ENCODE data around the gene PIBF1. TPM values are rescaled to one million over a fixed set of nuclear protein-coding genes. Genes with fewer than 3 reads are reported as not detected.

Gene PIBF1
- total and polyA plus RNA-seq, 2 of the 4 experiments (the other 2 are of a cell fraction), result 5.1 to 13.3 TPM

DNA sequence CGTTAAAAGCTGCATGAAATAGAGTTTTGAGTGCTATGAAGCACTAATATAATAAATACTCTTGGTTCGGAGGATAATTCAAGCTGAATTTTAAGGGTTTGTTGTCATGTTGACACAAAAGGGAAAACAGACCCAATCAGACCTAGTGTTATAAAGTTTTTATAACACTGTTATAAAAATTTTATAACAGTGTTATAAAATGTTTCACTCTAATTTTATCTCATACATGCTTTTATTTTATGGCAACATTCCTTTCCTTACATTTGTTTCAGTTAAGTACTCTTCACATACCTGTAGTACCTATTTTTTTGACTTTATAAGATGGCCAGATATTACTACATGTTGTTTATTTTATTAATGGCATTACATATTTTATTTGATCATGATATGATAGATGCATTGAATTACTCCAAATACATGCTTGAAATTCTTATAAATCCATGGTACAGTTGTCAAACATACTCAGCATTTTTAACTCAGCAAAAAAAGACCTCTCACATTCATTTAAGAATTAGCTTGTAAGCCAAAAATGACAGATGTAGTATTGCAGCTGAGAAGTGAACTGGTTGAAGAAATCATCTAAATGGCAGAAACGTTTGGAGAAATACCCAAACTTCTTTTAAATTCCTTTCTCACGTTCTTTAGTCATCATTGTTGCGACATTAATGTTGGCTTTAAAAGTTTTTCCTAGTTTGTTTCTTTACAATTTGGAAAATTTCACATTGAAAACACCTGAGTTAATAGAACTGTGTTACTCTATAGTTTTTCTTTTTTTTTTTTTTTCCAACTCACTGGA, 104.5 kb downstream of the PIBF1 start:
- no peak overlapping the region for H2AK5ac ChIP-seq (ENCODE audit: low read depth, low read length)
- H3K23ac ChIP-seq (ENCODE audit: low read depth, low read length), result no peak overlapping the region
- no peak overlapping the region for H2BK120ac ChIP-seq (ENCODE audit: low read depth, low read length)
- no peaks in the 10 kb centered on the region for H3K9me3 ChIP-seq (ENCODE audit: control insufficient read depth, insufficient read depth, low read length)
- dilution Hi-C loops (cut with HindIII; ENCODE audit: low sequenced_read_pairs, unreplicated experiment) (no loop called here), in situ Hi-C loops (cut with MboI; ENCODE audit: low sequenced_read_pairs) (no loop called here), intact Hi-C loops (cut with micrococcal nuclease) (no loop called here)
- H3K9me1 ChIP-seq (ENCODE audit: insufficient read depth, low read length), result no peaks in the 10 kb centered on the region
- no peaks in the 10 kb centered on the region for H3K4me1 ChIP-seq (ENCODE audit: control insufficient read depth, insufficient read depth, low read length)
- H3K18ac ChIP-seq (ENCODE audit: low read depth, low read length), result no peak overlapping the region
- H3K56ac ChIP-seq (ENCODE audit: extremely low read depth, insufficient read depth, low read length), result no peak overlapping the region
- BruUV-seq (replicated peaks), result no TSS peak
- H2AK9ac ChIP-seq (replicated peaks; ENCODE audit: low read depth, low read length, poor library complexity), result no peak overlapping the region
- H3K27me3 ChIP-seq (ENCODE audit: control insufficient read depth, insufficient read depth, low read length), result no peaks in the 10 kb centered on the region
- H4K5ac ChIP-seq (ENCODE audit: low read depth, low read length), result no peak overlapping the region
- no peak overlapping the region for H2BK15ac ChIP-seq (ENCODE audit: low read depth, low read length)
- WGBS, 2 experiments (ENCODE audit: extremely low coverage in 2 of 2, insufficient read length in 1 of 2), result no CpG with 5 or more reads among the region's 5 CpGs
- DNase-seq (peak; percentile 30), ATAC-seq (ENCODE audit: low read depth) (no peak)
- no peak overlapping the region for H2BK20ac ChIP-seq (ENCODE audit: low read depth, low read length)
- no peak overlapping the region for H4K91ac ChIP-seq (ENCODE audit: insufficient read depth, low read depth, low read length)
- no peak overlapping the region for H2BK5ac ChIP-seq (ENCODE audit: low read depth, low read length, poor library complexity, severe bottlenecking)
- H3K27ac ChIP-seq (ENCODE audit: insufficient read depth, low read length), result no peak overlapping the region
- H3K36me3 ChIP-seq (ENCODE audit: control insufficient read depth, insufficient read depth, low read length), result no peaks in the 10 kb centered on the region
- no peak overlapping the region for H3K9ac ChIP-seq (ENCODE audit: low read depth, low read length)
- no peak overlapping the region for H3K4ac ChIP-seq (ENCODE audit: low read depth, low read length)
- no peaks in the 10 kb centered on the region; the same call in 1 of the 2 replicates for H4K20me1 ChIP-seq (ENCODE audit: insufficient read depth, low read length)
- TF ChIP-seq RAD21 (IDR thresholded peaks at IDR 0.05; ENCODE audit: low read length) (no peak), CEBPB (IDR thresholded peaks at IDR 0.05; ENCODE audit: low read depth, low read length) (peak; percentile 83), NFE2L2 (IDR thresholded peaks at IDR 0.05; ENCODE audit: low read depth, low read length) (no peak), CHD1 (IDR thresholded peaks at IDR 0.05; ENCODE audit: low read depth, low read length) (no peak)
- CTCF ChIA-PET, result no interaction called here
- H3K4me3 ChIP-seq (ENCODE audit: insufficient read depth, low read depth, low read length), result no peak overlapping the region
- no peak overlapping the region for H3K14ac ChIP-seq (replicated peaks; ENCODE audit: low read depth, low read length)
- H3K4me2 ChIP-seq (ENCODE audit: low read depth, low read length), result no peak overlapping the region
- no peak overlapping the region for H2AFZ ChIP-seq (replicated peaks; ENCODE audit: low read length, poor library complexity)
- POLR2A ChIA-PET (ENCODE audit: unreplicated experiment), result no interaction called here
- no peaks in the 10 kb centered on the region; a peak in 1 of 4 replicates for H3K79me1 ChIP-seq (ENCODE audit: low read depth in 1 of 2, low read length in 2 of 2)
- no peak overlapping the region for H4K8ac ChIP-seq (ENCODE audit: low read depth in 2 of 2, low read length in 2 of 2)

All from IMR-90 (cell line).